Panc1 (cell line): ENCODE results near the gene PLXNA2. TPM values are rescaled to one million over a fixed set of nuclear protein-coding genes. Genes with fewer than 3 reads are reported as not detected.

ENCODE experiments used
- ATAC-seq: fragments of 200-7000 bp; cut with Tn5 transposase; 2 replicates; pipeline ENCODE4 v1.9.1; 2020; ENCODE audit warnings: mild to moderate bottlenecking, moderate library complexity
- BruUV-seq: library from RNA; stranded (reverse); fragments of 400-500 nt; replicated peaks from 2 replicates; lab custom pipeline; 2021; lab: Mats Ljungman, UMichigan
- CTCF ChIA-PET: fragments of 300-600 bp; sonication (Branson Sonifier 250); formaldehyde crosslinking; loops from one replicate; lab custom pipeline; 2022; ENCODE audit warnings: antibody characterized with exemption; lab: Charles Lee
- POLR2A ChIA-PET: fragments of 300-600 bp; sonication (Branson Sonifier 250); formaldehyde crosslinking; loops from one replicate; lab custom pipeline; 2022; ENCODE audit warnings: antibody characterized with exemption; lab: Charles Lee
- DNase-seq: peaks from one replicate; pipeline ENCODE4 v3.0.0-alpha.2; 2010; ENCODE audit warnings: low read depth, low spot score
- H3K27ac ChIP-seq: 2 replicates; pipeline ENCODE4 v1.5.1; 2011; ENCODE audit warnings: mild to moderate bottlenecking, low read length, inconsistent platforms
- H3K27me3 ChIP-seq: fragments of 200-500 bp; sonication (Bioruptor generic); 2 replicates; pipeline ENCODE4 v1.6.0; 2014; ENCODE audit warnings: low read length, inconsistent platforms; ENCODE audit not compliant: control insufficient read depth, insufficient read depth
- H3K36me3 ChIP-seq: fragments of 200-500 bp; sonication (Bioruptor generic); 2 replicates; pipeline ENCODE4 v1.5.1; 2014; ENCODE audit warnings: inconsistent platforms, mild to moderate bottlenecking, low read length, moderate library complexity; ENCODE audit not compliant: control insufficient read depth, insufficient read depth
- H3K4me1 ChIP-seq: 2 replicates; pipeline ENCODE4 v1.5.1; 2011; ENCODE audit warnings: inconsistent platforms, mild to moderate bottlenecking, low read length, moderate library complexity; ENCODE audit not compliant: control insufficient read depth, insufficient read depth
- H3K4me3 ChIP-seq, 2 experiments: 2 replicates each; pipeline ENCODE4 v1.5.1; 2011 to 2012; ENCODE audit warnings: low read depth in 2 of 2, low read length in 2 of 2, mild to moderate bottlenecking in 2 of 2, inconsistent platforms in 1 of 2, moderate library complexity in 1 of 2
- H3K9me3 ChIP-seq: fragments of 200-500 bp; sonication (Bioruptor generic); 2 replicates; pipeline ENCODE4 v1.5.1; 2014; ENCODE audit warnings: low read depth, mild to moderate bottlenecking, inconsistent platforms, low read length, moderate library complexity; ENCODE audit not compliant: control insufficient read depth, insufficient read depth
- CTCF ChIP-seq: fragments of 450-650 bp; IDR thresholded peaks from 2 replicates; pipeline ENCODE4 v1.5.1; 2017; ENCODE audit warnings: mild to moderate bottlenecking
- POLR2AphosphoS5 ChIP-seq: IDR thresholded peaks from 2 replicates; pipeline ENCODE4 v1.6.1; 2012; ENCODE audit warnings: mild to moderate bottlenecking, low read depth, low read length, moderate library complexity
- REST ChIP-seq, 2 experiments: IDR thresholded peaks; 2 replicates each; pipeline ENCODE4 v1.6.1; 2011 to 2012; ENCODE audit warnings: low read depth in 2 of 2, control low read depth in 1 of 2, low read length in 1 of 2, mild to moderate bottlenecking in 1 of 2, moderate library complexity in 1 of 2; ENCODE audit not compliant: insufficient read depth in 1 of 2
- SIN3A ChIP-seq: IDR thresholded peaks from 2 replicates; pipeline ENCODE4 v1.6.1; 2012; ENCODE audit warnings: low read depth, mild to moderate bottlenecking, low read length, moderate library complexity, borderline replicate concordance; ENCODE audit not compliant: insufficient read depth
- TCF7L2 ChIP-seq: IDR thresholded peaks from 2 replicates; pipeline ENCODE4 v1.6.1; 2011; ENCODE audit warnings: mild to moderate bottlenecking, low read depth, low read length, inconsistent platforms
- in situ Hi-C: cut with HindIII; loops from 2 replicates; pipeline ENCODE4 v1.10.0; 2016; ENCODE audit warnings: low sequenced_read_pairs, low pct_unique_long_range_greater_than_20kb
- intact Hi-C: fragments of 100-400 bp; cut with micrococcal nuclease; formaldehyde crosslinking; loops from one replicate; pipeline ENCODE4 v1.10.0; 2022; ENCODE audit not compliant: unreplicated experiment
- total RNA-seq: library from RNA; stranded (reverse); gene quantifications from one replicate; pipeline ENCODE4 v1.2.1, GENCODE V29; 2021; ENCODE audit not compliant: unreplicated experiment

The PLXNA2 gene
- total RNA-seq, 1 experiment from 2014 or later = 0.98 TPM

- peaks cover 5% of the 10 kb centered on the region for H3K27me3 ChIP-seq
- intact Hi-C loops (no loop called here), in situ Hi-C loops (no loop called here)
- ATAC-seq = no peak
- H3K4me1 ChIP-seq = no peaks in the 10 kb centered on the region
- no peaks in the 10 kb centered on the region for H3K9me3 ChIP-seq
- no peak overlapping the region for H3K27ac ChIP-seq
- no peaks in the 10 kb centered on the region for H3K36me3 ChIP-seq
- ChIA-PET POLR2A (no interaction called here), CTCF (no interaction called here)
- DNase-seq = no peak
- TF ChIP-seq CTCF (no peak), SIN3A (no peak), REST (IDR thresholded peaks at IDR 0.05; ENCODE audit: insufficient read depth in 1 of 2, low read depth in 2 of 2, low read length in 1 of 2) (no peak), POLR2AphosphoS5 (no peak), TCF7L2 (no peak)
- BruUV-seq = no TSS peak
- H3K4me3 ChIP-seq = no peak overlapping the region
These were observed 29.3 kb upstream of the PLXNA2 start for GRCh38 chr1:208273386-208274017.

GRCh38 chr1:208272713-208273112 is 28.5 kb upstream of the PLXNA2 start:
- ChIA-PET CTCF (no interaction called here), POLR2A (no interaction called here)
- no peaks in the 10 kb centered on the region for H3K9me3 ChIP-seq
- TF ChIP-seq POLR2AphosphoS5 (no peak), REST (IDR thresholded peaks at IDR 0.05; ENCODE audit: insufficient read depth in 1 of 2, low read depth in 2 of 2, low read length in 1 of 2) (no peak), TCF7L2 (no peak)
- DNase-seq (no peak), ATAC-seq (no peak)
- in situ Hi-C loops = no loop called here
- H3K4me1 ChIP-seq = no peaks in the 10 kb centered on the region
- no TSS peak for BruUV-seq
- H3K4me3 ChIP-seq = no peak overlapping the region
- intact Hi-C loops = no loop called here
- H3K27me3 ChIP-seq = peaks cover 7% of the 10 kb centered on the region
- no peak overlapping the region for H3K27ac ChIP-seq
- no peaks in the 10 kb centered on the region for H3K36me3 ChIP-seq
